DOHH2 (cell line): ENCODE results near the gene MAP2K3.
A peak's percentile ranks its signal among the peaks of the same experiment; 100 is the strongest.

Experiments
- H3F3A ChIP-seq: fragments of 200-600 bp; sonication (generic), shearing (Covaris generic); 2 replicates; pipeline ENCODE4 v1.6.0; 2016; ENCODE audit warnings: antibody characterized with exemption, mild to moderate bottlenecking; ENCODE audit not compliant: control insufficient read depth, insufficient read depth
- H3K27ac ChIP-seq: fragments of 200-600 bp; sonication (generic); 2 replicates; pipeline ENCODE4 v1.5.1; 2014; ENCODE audit warnings: low read depth, mild to moderate bottlenecking, low read length, moderate library complexity
- H3K27me3 ChIP-seq: fragments of 200-600 bp; sonication (generic); 2 replicates; pipeline ENCODE4 v1.6.1; 2014; ENCODE audit warnings: mild to moderate bottlenecking, low read length, mixed read lengths; ENCODE audit not compliant: control insufficient read depth
- H3K36me3 ChIP-seq: fragments of 200-600 bp; sonication (generic); 2 replicates; pipeline ENCODE4 v1.6.1; 2014; ENCODE audit warnings: mild to moderate bottlenecking, low read length, moderate library complexity, mixed read lengths; ENCODE audit not compliant: control insufficient read depth
- H3K4me1 ChIP-seq: fragments of 200-600 bp; sonication (generic); 2 replicates; pipeline ENCODE4 v1.6.1; 2014; ENCODE audit warnings: mild to moderate bottlenecking, low read length, mixed read lengths; ENCODE audit not compliant: control insufficient read depth
- H3K4me2 ChIP-seq: fragments of 200-600 bp; sonication (generic); 2 replicates; pipeline ENCODE4 v1.6.0; 2014; ENCODE audit warnings: mild to moderate bottlenecking, low read length, moderate library complexity
- H3K4me3 ChIP-seq: fragments of 200-600 bp; sonication (generic); 2 replicates; pipeline ENCODE4 v1.5.1; 2014; ENCODE audit warnings: mild to moderate bottlenecking, low read length, mixed read lengths
- H3K79me2 ChIP-seq: fragments of 200-600 bp; sonication (generic); 2 replicates; pipeline ENCODE4 v1.6.1; 2014; ENCODE audit warnings: mild to moderate bottlenecking, low read length, mixed read lengths; ENCODE audit not compliant: control insufficient read depth
- H3K9me2 ChIP-seq: fragments of 200-600 bp; sonication (generic); replicated peaks from 2 replicates; pipeline ENCODE4 v1.6.1; 2014; ENCODE audit warnings: mild to moderate bottlenecking, low read length, mixed read lengths; ENCODE audit not compliant: control insufficient read depth
- H3K9me3 ChIP-seq: fragments of 200-600 bp; sonication (generic); 2 replicates; pipeline ENCODE4 v1.6.1; 2014; ENCODE audit warnings: antibody characterized with exemption, low read length, mixed read lengths; ENCODE audit not compliant: control insufficient read depth, insufficient read depth
- H4K20me1 ChIP-seq: fragments of 200-600 bp; sonication (generic); 2 replicates; pipeline ENCODE4 v1.6.0; 2014; ENCODE audit warnings: low read depth, mild to moderate bottlenecking, antibody characterized with exemption, low read length, moderate library complexity; ENCODE audit not compliant: control insufficient read depth, insufficient read depth
- CTCF ChIP-seq: fragments of 200-600 bp; sonication (generic); IDR thresholded peaks from one replicate; pipeline ENCODE4 v1.5.1; 2014; ENCODE audit warnings: antibody characterized with exemption, mild to moderate bottlenecking, low read depth, low read length; ENCODE audit not compliant: poor library complexity, severe bottlenecking
- EZH2phosphoT487 ChIP-seq: fragments of 200-600 bp; sonication (generic); IDR thresholded peaks from 2 replicates; pipeline ENCODE4 v1.6.1; 2017; ENCODE audit warnings: borderline replicate concordance, mild to moderate bottlenecking, antibody characterized with exemption, low read length, moderate library complexity, mixed read lengths

MAP2K3 gene

DNA sequence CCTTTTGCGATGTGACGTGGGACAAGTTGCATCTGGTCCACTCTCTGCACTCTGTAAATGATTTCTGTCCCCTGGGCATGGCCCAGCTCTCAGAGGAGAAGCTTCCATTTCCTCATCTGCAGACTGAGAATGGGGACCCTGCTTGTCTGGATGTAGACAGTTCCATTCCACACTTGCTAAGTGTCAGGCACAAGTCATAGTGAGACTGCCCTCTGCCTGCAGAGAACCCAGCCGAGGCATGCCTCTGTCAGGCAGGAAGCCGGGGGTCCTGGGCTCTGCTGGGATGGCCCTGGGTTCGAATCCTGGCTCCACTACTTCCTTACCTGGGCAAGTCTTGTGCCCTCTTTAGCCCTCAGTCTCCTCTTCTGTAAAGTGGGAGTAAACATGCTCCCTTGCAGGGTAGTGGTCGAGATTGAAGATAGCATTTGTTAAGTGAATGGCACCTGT lies 4.1 kb downstream of the MAP2K3 start:
- Histone ChIP-seq H3K27ac (peak overlapping the region; percentile 90), H3K9me2 (no peaks in the 10 kb centered on the region), H3K9me3 (no peaks in the 10 kb centered on the region; the same call in 1 of the 2 replicates), H3K4me2 (peak overlapping the region; percentile 100), H3K4me1 (peaks cover 46% of the 10 kb centered on the region), H3K4me3 (peak overlapping the region; percentile 92), H3K79me2 (peaks cover 64% of the 10 kb centered on the region), H4K20me1 (no peaks in the 10 kb centered on the region), H3K36me3 (0 out of 2 replicates have a peak, but pooled peaks cover 4% of the 10 kb centered on the region), H3K27me3 (no peaks in the 10 kb centered on the region; the same call in 1 of the 2 replicates), H3F3A (peaks cover 20% of the 10 kb centered on the region)
- TF ChIP-seq CTCF (peak; percentile 56), EZH2phosphoT487 (no peak)

DNA sequence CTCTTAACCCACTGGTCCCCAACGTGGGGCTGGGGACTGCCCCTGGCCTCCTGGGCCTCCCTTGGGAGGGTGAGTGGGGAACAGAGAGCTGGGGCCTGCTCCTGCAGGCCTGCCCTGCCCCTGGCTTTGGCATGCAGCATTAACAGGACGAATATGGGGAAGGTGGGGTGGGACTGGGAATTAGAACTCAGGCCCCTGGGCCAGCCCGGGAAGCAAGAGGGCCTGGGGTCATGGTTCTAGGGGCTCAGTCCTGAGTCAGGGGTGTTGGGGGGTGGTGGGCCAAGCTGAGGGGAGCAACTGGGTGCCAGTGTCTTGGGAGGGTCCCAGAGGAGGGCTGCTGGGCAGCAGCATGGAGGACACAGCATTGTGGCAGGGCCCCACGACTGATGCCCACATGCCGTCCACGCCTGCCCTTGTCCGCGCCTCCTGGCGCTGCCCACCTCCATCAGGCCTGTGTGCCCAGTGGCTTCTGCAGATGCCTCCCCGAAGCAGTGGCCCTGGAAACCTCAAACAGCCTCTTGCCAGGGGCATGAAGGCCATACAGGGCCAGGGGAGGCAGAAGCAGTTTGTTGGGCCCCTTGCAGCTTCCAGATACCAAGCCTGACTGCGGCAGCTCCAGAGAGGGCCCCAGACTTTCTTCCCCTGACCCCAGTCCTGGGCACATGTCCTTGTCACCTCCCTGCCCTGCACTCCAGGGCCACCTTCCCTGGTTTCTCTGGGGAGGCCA lies 4.8 kb downstream of the MAP2K3 start:
- no peak for TF ChIP-seq CTCF
- no peak for TF ChIP-seq EZH2phosphoT487
- peak overlapping the region; percentile 92 for H3K4me3 ChIP-seq
- 0 out of 2 replicates have a peak, but pooled peaks cover 4% of the 10 kb centered on the region for H3K36me3 ChIP-seq
- H3K27ac ChIP-seq = peak overlapping the region; percentile 90
- H4K20me1 ChIP-seq = no peaks in the 10 kb centered on the region
- peak overlapping the region; percentile 100 for H3K4me2 ChIP-seq
- H3K4me1 ChIP-seq = peaks cover 40% of the 10 kb centered on the region
- H3K27me3 ChIP-seq = no peaks in the 10 kb centered on the region
- H3K9me2 ChIP-seq = no peaks in the 10 kb centered on the region
- H3K9me3 ChIP-seq = no peaks in the 10 kb centered on the region; the same call in 1 of the 2 replicates
- peaks cover 20% of the 10 kb centered on the region for H3F3A ChIP-seq
- H3K79me2 ChIP-seq = peaks cover 67% of the 10 kb centered on the region

GRCh38 chr17:21289902-21290571 lies 5.5 kb downstream of the MAP2K3 start:
- Histone ChIP-seq H3K79me2 (peaks cover 62% of the 10 kb centered on the region), H4K20me1 (no peaks in the 10 kb centered on the region), H3K4me1 (peaks cover 40% of the 10 kb centered on the region), H3K4me2 (no peak overlapping the region), H3K27me3 (no peaks in the 10 kb centered on the region), H3K27ac (no peak overlapping the region), H3K9me2 (no peaks in the 10 kb centered on the region), H3K9me3 (peaks cover 3% of the 10 kb centered on the region; the same call in 1 of the 2 replicates), H3K4me3 (no peak overlapping the region), H3K36me3 (0 out of 2 replicates have a peak, but pooled peaks cover 4% of the 10 kb centered on the region), H3F3A (peaks cover 20% of the 10 kb centered on the region)
- TF ChIP-seq CTCF (no peak), EZH2phosphoT487 (no peak)
